Keratinocyte (primary cell): ENCODE measurements around the gene UGT8. TPM values are rescaled to one million over a fixed set of nuclear protein-coding genes. Genes with fewer than 3 reads are reported as not detected.

Experiments
- DNase-seq: peaks from one replicate; pipeline ENCODE4 v3.0.0-alpha.2; 2011; ENCODE audit warnings: low read depth, missing footprints, low spot score
- FAIRE-seq: peaks from 2 replicates; lab custom pipeline; 2011; peaks lifted over from hg19 to GRCh38; lab: Jason Lieb, UNC
- H2AFZ ChIP-seq: 2 replicates; pipeline ENCODE4 v1.6.0; 2012; ENCODE audit warnings: low read length, control low read depth, inconsistent platforms; ENCODE audit not compliant: control insufficient read depth
- H3K27ac ChIP-seq: 2 replicates; pipeline ENCODE4 v1.5.1; 2011; ENCODE audit warnings: low read length; ENCODE audit not compliant: control insufficient read depth, insufficient read depth
- H3K27me3 ChIP-seq: 3 replicates; pipeline ENCODE4 v1.6.0; 2011; ENCODE audit warnings: low read length; ENCODE audit not compliant: control insufficient read depth, insufficient read depth; ENCODE audit errors: extremely low read depth
- H3K36me3 ChIP-seq, 2 experiments: 2 replicates in 1 of 2; 3 replicates in 1 of 2; pipeline ENCODE4 v1.5.1; 2011; ENCODE audit warnings: low read length in 2 of 2, mild to moderate bottlenecking in 1 of 2; ENCODE audit not compliant: control insufficient read depth in 2 of 2, insufficient read depth in 2 of 2; ENCODE audit errors: extremely low read depth in 1 of 2
- H3K4me1 ChIP-seq: 3 replicates; pipeline ENCODE4 v1.5.1; 2011; ENCODE audit warnings: low read length; ENCODE audit not compliant: control insufficient read depth, insufficient read depth; ENCODE audit errors: extremely low read depth
- H3K4me2 ChIP-seq: 3 replicates; pipeline ENCODE4 v1.6.0; 2011; ENCODE audit warnings: low read depth, low read length; ENCODE audit not compliant: control insufficient read depth, insufficient read depth; ENCODE audit errors: extremely low read depth
- H3K4me3 ChIP-seq, 3 experiments: fragments of 200-600 bp in 1 of 3; sonication (generic) in 1 of 3; 2 replicates in 2 of 3; 3 replicates in 1 of 3; pipeline ENCODE4 v1.5.1; 2011 to 2016; ENCODE audit warnings: low read length in 3 of 3, mild to moderate bottlenecking in 3 of 3, control low read depth in 2 of 3, inconsistent platforms in 1 of 3, low read depth in 1 of 3, mixed read lengths in 1 of 3, mixed run types in 1 of 3, moderate library complexity in 1 of 3; ENCODE audit not compliant: control insufficient read depth in 2 of 3, insufficient read depth in 2 of 3; ENCODE audit errors: extremely low read depth in 1 of 3
- H3K79me2 ChIP-seq: 2 replicates; pipeline ENCODE4 v1.6.0; 2012; ENCODE audit warnings: low read length; ENCODE audit not compliant: control insufficient read depth, insufficient read depth
- H3K9ac ChIP-seq: 3 replicates; pipeline ENCODE4 v1.6.0; 2011; ENCODE audit warnings: low read length; ENCODE audit not compliant: control insufficient read depth, insufficient read depth; ENCODE audit errors: extremely low read depth
- H3K9me1 ChIP-seq: 3 replicates; pipeline ENCODE4 v1.6.0; 2011; ENCODE audit warnings: low read length; ENCODE audit not compliant: control insufficient read depth, insufficient read depth; ENCODE audit errors: extremely low read depth
- H3K9me3 ChIP-seq: 2 replicates; pipeline ENCODE4 v1.5.1; 2012; ENCODE audit warnings: low read depth, low read length; ENCODE audit not compliant: control insufficient read depth
- H4K20me1 ChIP-seq: 3 replicates; pipeline ENCODE4 v1.6.0; 2011; ENCODE audit warnings: low read length; ENCODE audit not compliant: control insufficient read depth, insufficient read depth; ENCODE audit errors: extremely low read depth
- EZH2 ChIP-seq: IDR thresholded peaks from one replicate; pipeline ENCODE4 v1.6.1; 2012; ENCODE audit warnings: inconsistent platforms, mild to moderate bottlenecking, low read length, moderate library complexity
- dilution Hi-C: fragments of 300-500 bp; cut with MboI; formaldehyde crosslinking; loops from one replicate; pipeline ENCODE4 v1.7.0; 2020; ENCODE audit warnings: low sequenced_read_pairs; ENCODE audit not compliant: extremely low pct_ligation_motif_present
- polyA minus RNA-seq, 3 experiments: library from RNA; depleted of rRNA, polyadenylated mRNA; stranded (reverse); fragments of >200 nt; gene quantifications; 1 replicate in 1 of 3; 2 replicates in 1 of 3; 3 replicates in 1 of 3; pipeline ENCODE4 v1.2.3, GENCODE V29; 2011
- polyA plus RNA-seq, 5 experiments: library from polyadenylated mRNA; depleted of rRNA in 3 of 5; stranded (reverse) in 3 of 5; stranded (forward) in 1 of 5; unstranded in 1 of 5; fragments of >200 nt; gene quantifications; 1 replicate in 1 of 5; 2 replicates in 3 of 5; 3 replicates in 1 of 5; pipeline versions ENCODE4 v1.2.1 to v1.2.3, GENCODE V29; 2011 to 2012; ENCODE audit warnings: missing spikeins in 2 of 5, low read depth in 1 of 5, low replicate concordance in 1 of 5
- TF ChIP-seq, protein P1 (sequence below), 3 experiments: IDR thresholded peaks in 1 of 3; conservative IDR thresholded peaks in 1 of 3; optimal IDR thresholded peaks in 1 of 3; 2 replicates in 2 of 3; 3 replicates in 1 of 3; pipeline versions ENCODE3 to v1.5.1; 2011; ENCODE audit warnings: low read length in 3 of 3, mild to moderate bottlenecking in 3 of 3, moderate library complexity in 2 of 3, control low read depth in 1 of 3, inconsistent platforms in 1 of 3; ENCODE audit not compliant: insufficient read depth in 2 of 3; ENCODE audit errors: extremely low read depth in 1 of 3

UGT8 gene, protein sequence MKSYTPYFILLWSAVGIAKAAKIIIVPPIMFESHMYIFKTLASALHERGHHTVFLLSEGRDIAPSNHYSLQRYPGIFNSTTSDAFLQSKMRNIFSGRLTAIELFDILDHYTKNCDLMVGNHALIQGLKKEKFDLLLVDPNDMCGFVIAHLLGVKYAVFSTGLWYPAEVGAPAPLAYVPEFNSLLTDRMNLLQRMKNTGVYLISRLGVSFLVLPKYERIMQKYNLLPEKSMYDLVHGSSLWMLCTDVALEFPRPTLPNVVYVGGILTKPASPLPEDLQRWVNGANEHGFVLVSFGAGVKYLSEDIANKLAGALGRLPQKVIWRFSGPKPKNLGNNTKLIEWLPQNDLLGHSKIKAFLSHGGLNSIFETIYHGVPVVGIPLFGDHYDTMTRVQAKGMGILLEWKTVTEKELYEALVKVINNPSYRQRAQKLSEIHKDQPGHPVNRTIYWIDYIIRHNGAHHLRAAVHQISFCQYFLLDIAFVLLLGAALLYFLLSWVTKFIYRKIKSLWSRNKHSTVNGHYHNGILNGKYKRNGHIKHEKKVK
- polyA plus RNA-seq = 0.93 to 2.4 TPM (median 1.7 TPM) in 3 replicates
- polyA plus RNA-seq (2011; ENCODE audit: low read depth) = not detected
- 0.61 and 1.6 TPM in 2 replicates for polyA plus RNA-seq (2011; cell fraction: cytosol; rRNA removed)
- polyA plus RNA-seq (2011; cell fraction: nucleus; rRNA removed) = 1.8 and 3.3 TPM in 2 replicates
- polyA plus RNA-seq (2012; ENCODE audit: low replicate concordance) = 1.9 TPM in 1 of 2 replicates, not detected in the other
- polyA minus RNA-seq = 1.4 to 3.9 TPM (median 2.3 TPM) in 3 replicates
- polyA minus RNA-seq (2011; cell fraction: cytosol; rRNA and poly(A)+ RNA removed) = 3.3 TPM
- polyA minus RNA-seq (2011; cell fraction: nucleus; rRNA and poly(A)+ RNA removed) = 4.1 and 6.5 TPM in 2 replicates

DNA sequence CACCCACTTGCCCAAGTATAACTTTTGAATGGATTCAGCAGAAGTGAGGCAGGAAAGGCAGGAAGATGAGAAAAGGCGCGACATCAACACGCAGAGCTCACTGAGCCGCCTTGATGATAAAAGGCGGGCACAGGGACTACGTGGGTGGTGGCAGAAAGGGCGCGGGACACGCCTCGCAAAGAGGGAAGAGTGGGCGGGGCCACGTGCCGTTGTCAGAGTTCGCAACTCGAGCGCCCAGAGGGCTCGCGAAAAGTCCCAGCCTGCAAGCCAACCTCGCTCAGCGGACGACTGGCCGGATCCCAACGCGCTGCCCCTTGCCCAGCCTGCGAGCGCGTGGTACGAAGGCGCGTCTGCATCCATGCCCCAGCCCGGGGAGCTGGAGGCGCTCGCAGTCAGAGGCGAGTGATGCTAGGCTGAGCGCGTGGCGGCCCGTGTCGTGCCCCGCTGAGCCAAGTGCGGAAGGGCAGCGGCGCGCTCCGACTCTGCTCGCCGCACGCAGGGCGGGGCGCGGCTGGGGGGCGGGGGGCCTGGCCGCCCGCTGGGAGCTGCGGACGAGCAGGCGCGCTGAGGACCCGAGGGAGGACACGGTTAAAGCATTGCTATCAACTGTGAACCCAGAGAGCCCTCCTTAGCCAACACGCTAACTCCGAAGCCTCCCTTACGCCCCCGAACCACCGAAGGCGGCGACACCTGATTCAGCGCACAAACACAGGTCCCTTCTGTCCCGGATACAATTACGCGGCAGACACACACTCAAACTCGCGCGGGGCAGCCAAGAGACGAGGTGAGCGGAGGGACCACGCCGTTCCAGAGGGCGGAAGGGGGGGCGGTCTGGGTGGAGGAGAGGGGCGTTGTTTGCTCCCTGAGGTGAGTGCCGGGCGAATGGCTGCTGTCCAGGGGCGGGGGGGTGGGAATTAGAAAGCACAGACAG lies at the start of gene UGT8:
Gene UGT8, plus strand, starts transcription at position 617 of the 931 bp plus-strand sequence. CDS start 24,074 bp downstream, outside the sequence.
- dilution Hi-C loops = no loop called here

DNA sequence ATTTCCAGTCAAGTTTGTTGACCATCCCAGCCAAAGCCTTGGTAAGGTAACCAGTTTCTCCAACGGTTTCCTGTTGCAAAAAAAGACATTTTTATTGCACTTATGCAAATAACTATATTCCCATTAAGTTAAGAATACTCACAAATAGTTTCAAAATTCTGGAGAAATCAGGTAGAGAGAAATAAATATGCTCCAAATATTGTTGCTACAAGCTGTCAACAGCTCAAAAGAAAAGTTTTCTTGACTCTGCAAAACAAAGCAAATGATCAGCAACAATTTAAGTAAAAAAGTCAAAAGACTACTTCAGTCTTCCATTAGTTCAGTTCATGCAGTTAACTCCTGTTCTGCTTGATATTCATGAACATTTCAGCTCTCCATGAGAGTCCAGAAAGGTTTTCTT lies 49.0 kb upstream of the UGT8 start:
- no peaks in the 10 kb centered on the region for H3K4me1 ChIP-seq
- no peaks in the 10 kb centered on the region for H3K36me3 ChIP-seq
- no peak overlapping the region for H3K4me3 ChIP-seq
- TF ChIP-seq, protein P1, sequence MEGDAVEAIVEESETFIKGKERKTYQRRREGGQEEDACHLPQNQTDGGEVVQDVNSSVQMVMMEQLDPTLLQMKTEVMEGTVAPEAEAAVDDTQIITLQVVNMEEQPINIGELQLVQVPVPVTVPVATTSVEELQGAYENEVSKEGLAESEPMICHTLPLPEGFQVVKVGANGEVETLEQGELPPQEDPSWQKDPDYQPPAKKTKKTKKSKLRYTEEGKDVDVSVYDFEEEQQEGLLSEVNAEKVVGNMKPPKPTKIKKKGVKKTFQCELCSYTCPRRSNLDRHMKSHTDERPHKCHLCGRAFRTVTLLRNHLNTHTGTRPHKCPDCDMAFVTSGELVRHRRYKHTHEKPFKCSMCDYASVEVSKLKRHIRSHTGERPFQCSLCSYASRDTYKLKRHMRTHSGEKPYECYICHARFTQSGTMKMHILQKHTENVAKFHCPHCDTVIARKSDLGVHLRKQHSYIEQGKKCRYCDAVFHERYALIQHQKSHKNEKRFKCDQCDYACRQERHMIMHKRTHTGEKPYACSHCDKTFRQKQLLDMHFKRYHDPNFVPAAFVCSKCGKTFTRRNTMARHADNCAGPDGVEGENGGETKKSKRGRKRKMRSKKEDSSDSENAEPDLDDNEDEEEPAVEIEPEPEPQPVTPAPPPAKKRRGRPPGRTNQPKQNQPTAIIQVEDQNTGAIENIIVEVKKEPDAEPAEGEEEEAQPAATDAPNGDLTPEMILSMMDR (optimal IDR thresholded peaks at IDR 0.05 in 1 of 3, IDR thresholded peaks at IDR 0.05 in 1 of 3, conservative IDR thresholded peaks at IDR 0.05 in 1 of 3; ENCODE audit: extremely low read depth in 1 of 3, insufficient read depth in 2 of 3, low read length in 3 of 3) = no peak
- no peak for TF ChIP-seq EZH2
- H3K4me2 ChIP-seq = no peak overlapping the region
- no peaks in the 10 kb centered on the region for H3K9me1 ChIP-seq
- no peak for FAIRE-seq
- no peak overlapping the region for H3K9ac ChIP-seq
- H3K27me3 ChIP-seq = no peaks in the 10 kb centered on the region
- H4K20me1 ChIP-seq = no peaks in the 10 kb centered on the region
- no peaks in the 10 kb centered on the region for H3K79me2 ChIP-seq
- dilution Hi-C loops = no loop called here
- H3K27ac ChIP-seq = no peak overlapping the region
- no peak overlapping the region for H2AFZ ChIP-seq
- no peak for DNase-seq
- H3K9me3 ChIP-seq = no peaks in the 10 kb centered on the region

More for the DNA sequence above, at the start of gene UGT8:
- peaks cover 30% of the 10 kb centered on the region for H3K27me3 ChIP-seq
- H3K79me2 ChIP-seq = no peaks in the 10 kb centered on the region
- H3K9me1 ChIP-seq = no peaks in the 10 kb centered on the region
- H2AFZ ChIP-seq = peak within 1 kb of the TSS; percentile 82
- peak within 1 kb of the TSS; percentile 78 for H3K4me2 ChIP-seq
- H4K20me1 ChIP-seq = no peaks in the 10 kb centered on the region
- H3K4me1 ChIP-seq = peaks cover 7% of the 10 kb centered on the region
- no peaks in the 10 kb centered on the region for H3K9me3 ChIP-seq
- TF ChIP-seq EZH2 = no peak
- TF ChIP-seq, protein P1 (optimal IDR thresholded peaks at IDR 0.05 in 1 of 3, IDR thresholded peaks at IDR 0.05 in 1 of 3, conservative IDR thresholded peaks at IDR 0.05 in 1 of 3; ENCODE audit: extremely low read depth in 1 of 3, insufficient read depth in 2 of 3, low read length in 3 of 3) = no peak
- no peaks in the 10 kb centered on the region for H3K36me3 ChIP-seq
- DNase-seq = no peak
- peak within 1 kb of the TSS; percentile 24 to 67 (median 63) for H3K4me3 ChIP-seq
- H3K9ac ChIP-seq = no peak within 1 kb of the TSS
- no peak for FAIRE-seq
- no peak within 1 kb of the TSS for H3K27ac ChIP-seq
